HG03442 (cell line): ENCODE measurements around the gene RBM14.

ENCODE experiments used
- ATAC-seq: cut with Tn5 transposase; IDR thresholded peaks from one replicate; pipeline ENCODE4 v1.9.1; 2021; ENCODE audit warnings: mild to moderate bottlenecking, moderate library complexity; ENCODE audit not compliant: unreplicated experiment

RBM14 gene

GRCh38 chr11:66676282-66676919, 60.0 kb downstream of the RBM14 start:
- no peak for ATAC-seq
